ENCODE results near the gene PTTG1IP. TPM values are rescaled to one million over a fixed set of nuclear protein-coding genes. Genes with fewer than 3 reads are reported as not detected.
"Not testable (repeated sequence)": the region's sequence is repeated elsewhere in the genome, so short reads cannot be mapped to it uniquely, and the experiment has no call there.

PTTG1IP gene
- total RNA-seq, 6 experiments from 2014 or later: 54.3 to 195 (median 140) TPM

DNA sequence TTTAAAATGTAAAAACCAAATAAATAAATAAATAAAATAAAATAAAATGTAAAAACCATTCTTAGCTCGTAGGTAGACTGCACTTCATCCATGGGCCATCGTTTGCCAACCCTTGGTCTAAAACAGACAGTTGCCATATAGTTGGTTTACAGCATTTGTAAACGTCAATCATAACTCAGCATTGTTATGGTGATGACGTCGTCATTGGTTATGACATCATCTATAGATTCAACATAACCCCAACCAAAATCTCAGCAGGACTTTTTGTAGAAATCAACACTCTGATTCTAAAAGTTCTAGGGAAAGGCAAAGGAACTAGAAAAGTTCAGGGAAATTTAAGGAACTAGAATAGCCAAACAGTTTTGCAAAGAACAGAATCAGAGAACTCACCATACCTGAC lies 39.8 kb downstream of the PTTG1IP start:
- Histone ChIP-seq H3K27me3 (no peaks in the 10 kb centered on the region), H3K27ac (no peak overlapping the region), H3K9me3 (no peaks in the 10 kb centered on the region), H3K4me1 (no peaks in the 10 kb centered on the region), H3K36me3 (no peaks in the 10 kb centered on the region), H3K4me3 (no peak overlapping the region)
- intact Hi-C loops (cut with DNase I): no loop called here
- WGBS (ENCODE audit: insufficient coverage, low coverage, low lambda C conversion rate, missing lambda C conversion rate): 70% methylated on average over 5 of the region's 5 CpGs
- no peak for ATAC-seq
- DNase-seq: no peak
- TF ChIP-seq POLR2A (IDR thresholded peaks at IDR 0.05): no peak
- TF ChIP-seq, protein P1, sequence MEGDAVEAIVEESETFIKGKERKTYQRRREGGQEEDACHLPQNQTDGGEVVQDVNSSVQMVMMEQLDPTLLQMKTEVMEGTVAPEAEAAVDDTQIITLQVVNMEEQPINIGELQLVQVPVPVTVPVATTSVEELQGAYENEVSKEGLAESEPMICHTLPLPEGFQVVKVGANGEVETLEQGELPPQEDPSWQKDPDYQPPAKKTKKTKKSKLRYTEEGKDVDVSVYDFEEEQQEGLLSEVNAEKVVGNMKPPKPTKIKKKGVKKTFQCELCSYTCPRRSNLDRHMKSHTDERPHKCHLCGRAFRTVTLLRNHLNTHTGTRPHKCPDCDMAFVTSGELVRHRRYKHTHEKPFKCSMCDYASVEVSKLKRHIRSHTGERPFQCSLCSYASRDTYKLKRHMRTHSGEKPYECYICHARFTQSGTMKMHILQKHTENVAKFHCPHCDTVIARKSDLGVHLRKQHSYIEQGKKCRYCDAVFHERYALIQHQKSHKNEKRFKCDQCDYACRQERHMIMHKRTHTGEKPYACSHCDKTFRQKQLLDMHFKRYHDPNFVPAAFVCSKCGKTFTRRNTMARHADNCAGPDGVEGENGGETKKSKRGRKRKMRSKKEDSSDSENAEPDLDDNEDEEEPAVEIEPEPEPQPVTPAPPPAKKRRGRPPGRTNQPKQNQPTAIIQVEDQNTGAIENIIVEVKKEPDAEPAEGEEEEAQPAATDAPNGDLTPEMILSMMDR (IDR thresholded peaks at IDR 0.05): no peak

DNA sequence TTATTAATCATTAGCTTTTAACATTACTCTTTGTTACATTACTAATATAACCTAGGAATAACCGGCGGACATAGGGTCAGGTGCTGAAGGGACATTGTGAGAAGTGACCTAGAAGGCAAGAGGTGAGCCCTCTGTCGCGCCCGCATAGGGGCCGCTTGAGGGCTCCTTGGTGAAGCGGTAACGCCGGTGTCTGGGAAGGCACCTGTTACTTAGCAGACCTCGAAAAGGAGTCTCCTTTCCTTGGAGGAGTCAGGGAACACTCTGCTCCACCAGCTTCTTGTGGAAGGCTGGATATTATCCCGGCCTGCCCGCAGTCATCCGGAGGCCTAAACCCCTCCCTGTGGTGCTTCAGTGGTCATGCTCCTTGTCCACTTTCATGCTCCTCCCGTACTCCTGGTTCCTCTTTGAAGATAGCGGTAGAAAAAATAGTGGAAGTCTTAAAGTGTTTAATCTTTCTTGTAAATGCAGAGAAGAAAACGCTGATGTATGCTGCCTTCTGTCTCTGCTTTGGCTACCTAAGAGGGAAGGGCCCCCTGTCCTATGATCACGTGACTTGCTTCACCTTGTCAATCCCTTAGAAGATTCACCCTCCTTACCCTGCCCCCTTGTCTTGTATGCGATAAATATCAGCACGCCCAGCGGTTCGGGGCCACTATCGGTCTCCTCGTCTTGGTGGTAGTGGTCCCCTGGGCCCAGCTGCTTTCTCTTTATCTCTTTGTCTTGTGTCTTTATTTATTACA lies 40.8 kb downstream of the PTTG1IP start:
- H3K9me3 ChIP-seq; H3K4me3 ChIP-seq; intact Hi-C loops (cut with DNase I); H3K27me3 ChIP-seq; H3K27ac ChIP-seq; H3K36me3 ChIP-seq; H3K4me1 ChIP-seq; ATAC-seq: not testable (repeated sequence)
- 76% methylated on average over 14 of the region's 23 CpGs for WGBS (ENCODE audit: insufficient coverage, low coverage, low lambda C conversion rate, missing lambda C conversion rate)
- DNase-seq: peak in 1 of 3 donors; percentile 23

DNA sequence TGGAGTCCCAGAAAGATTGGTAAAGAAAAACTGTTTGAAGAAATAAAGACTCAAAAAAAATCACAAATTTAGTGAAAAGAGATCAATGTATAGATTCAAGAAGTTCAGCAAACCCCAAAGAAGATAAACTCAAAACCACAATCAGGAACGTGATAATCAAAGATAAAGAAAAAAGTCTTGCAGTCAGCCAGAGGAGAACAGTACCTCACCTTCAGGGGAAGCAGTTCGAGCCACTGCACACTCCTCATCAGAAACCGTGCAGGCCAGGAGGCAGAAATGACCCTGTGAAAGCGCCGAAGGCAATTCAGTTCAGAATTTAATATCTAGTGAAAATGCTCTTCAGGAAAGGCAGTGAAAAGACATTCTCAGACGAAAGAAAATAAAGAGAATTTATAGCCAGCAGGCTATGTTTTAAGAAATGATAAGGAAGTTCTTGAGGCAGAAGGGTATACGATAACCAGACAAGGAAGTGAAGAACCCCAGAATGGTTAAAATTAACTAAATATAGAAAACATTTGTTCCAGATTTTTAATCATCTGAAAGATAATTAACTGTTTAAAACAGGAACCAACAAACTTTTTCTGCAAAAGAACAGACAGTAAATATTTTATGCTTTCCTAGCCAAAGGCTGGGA lies 42.1 kb downstream of the PTTG1IP start:
- H3K36me3 ChIP-seq: no peaks in the 10 kb centered on the region
- no peaks in the 10 kb centered on the region for H3K4me1 ChIP-seq
- DNase-seq (no peak), ATAC-seq (no peak)
- no peak overlapping the region for H3K27ac ChIP-seq
- no peaks in the 10 kb centered on the region for H3K9me3 ChIP-seq
- intact Hi-C loops (cut with DNase I): no loop called here
- TF ChIP-seq, protein P1 (IDR thresholded peaks at IDR 0.05): no peak
- no peak for TF ChIP-seq POLR2A (IDR thresholded peaks at IDR 0.05)
- no peaks in the 10 kb centered on the region for H3K27me3 ChIP-seq
- WGBS (ENCODE audit: insufficient coverage, low coverage, low lambda C conversion rate, missing lambda C conversion rate): 34% methylated on average over 7 of the region's 7 CpGs
- H3K4me3 ChIP-seq: no peak overlapping the region

DNA sequence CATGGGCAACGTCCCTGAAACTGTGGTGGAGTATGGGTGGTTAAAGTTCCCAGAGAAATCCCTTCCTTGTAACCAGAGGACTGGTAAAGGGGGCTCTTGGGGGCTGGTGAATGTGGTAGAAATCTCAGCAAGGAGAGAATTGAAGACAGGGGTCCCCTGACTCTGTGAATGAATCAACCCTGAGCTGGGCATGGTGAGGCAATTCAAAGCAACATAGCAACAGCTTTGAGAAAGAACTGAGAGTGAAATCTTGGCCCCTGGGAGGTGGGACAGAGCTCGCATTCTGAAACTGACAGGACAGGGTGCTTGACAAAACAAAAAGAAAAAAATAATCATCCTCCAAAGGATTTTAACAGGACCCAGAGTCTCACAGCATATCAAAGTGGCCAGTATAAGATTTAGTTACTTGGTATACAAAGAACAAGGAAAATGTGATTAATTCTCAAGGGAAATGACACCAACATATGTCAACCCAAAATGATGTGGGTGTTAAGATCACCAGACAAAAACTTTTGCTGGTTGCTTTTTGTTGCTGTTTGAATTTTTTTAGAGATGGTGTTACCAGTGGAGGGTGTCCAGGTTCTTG lies 43.9 kb downstream of the PTTG1IP start:
- WGBS (ENCODE audit: insufficient coverage, low coverage, low lambda C conversion rate, missing lambda C conversion rate): 45% methylated on average over 2 of the region's 2 CpGs
- Histone ChIP-seq H3K27me3 (no peaks in the 10 kb centered on the region), H3K36me3 (no peaks in the 10 kb centered on the region), H3K27ac (no peak overlapping the region), H3K4me3 (no peak overlapping the region), H3K9me3 (no peaks in the 10 kb centered on the region), H3K4me1 (no peaks in the 10 kb centered on the region)
- intact Hi-C loops (cut with DNase I): no loop called here
- TF ChIP-seq, protein P1 (IDR thresholded peaks at IDR 0.05): no peak
- TF ChIP-seq POLR2A (IDR thresholded peaks at IDR 0.05): no peak
- ATAC-seq (no peak), DNase-seq (no peak)
